GM19328 (cell line): ENCODE data around the gene PSMB5.

Experiments
- ATAC-seq: cut with Tn5 transposase; IDR thresholded peaks from one replicate; pipeline ENCODE4 v1.9.1; 2021; ENCODE audit warnings: mild to moderate bottlenecking, moderate library complexity; ENCODE audit not compliant: unreplicated experiment

The PSMB5 gene

DNA sequence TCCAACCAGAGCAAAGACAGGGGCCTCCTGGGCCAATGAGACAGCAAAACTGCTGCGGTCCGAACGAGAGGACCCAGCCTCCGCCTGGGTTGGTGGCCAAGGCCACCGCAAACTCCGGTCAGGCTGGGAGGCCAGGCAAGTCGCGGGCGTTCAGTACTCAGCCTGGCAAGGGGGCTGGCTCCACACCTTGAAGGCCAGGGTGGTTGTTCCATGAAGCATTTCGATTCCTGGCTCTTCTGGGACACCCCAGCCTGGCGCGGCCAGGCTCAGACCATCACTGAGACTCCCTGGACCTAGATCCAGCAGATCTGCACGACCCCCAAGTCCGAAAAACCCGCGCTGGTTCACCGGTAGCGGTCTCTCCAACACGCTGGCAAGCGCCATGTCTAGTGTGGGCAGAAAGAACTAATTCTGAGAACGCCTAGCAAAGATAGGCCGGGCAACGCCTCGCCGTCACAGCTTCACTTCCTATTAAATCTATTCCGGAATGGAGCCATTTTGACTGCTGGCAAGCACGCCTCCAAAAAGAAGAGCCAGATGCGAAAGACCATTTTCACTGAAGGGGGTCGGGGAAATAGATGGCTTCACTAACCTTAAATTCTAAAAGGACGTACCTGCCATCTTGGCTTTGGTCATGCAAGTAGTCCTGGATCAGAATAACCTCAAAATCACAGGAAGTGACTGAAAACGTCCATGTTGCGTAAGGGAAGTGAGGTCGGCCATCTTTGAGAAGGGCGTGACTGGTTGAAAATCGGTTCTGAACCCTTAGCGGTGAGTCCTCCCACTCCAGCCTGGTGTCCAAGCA is at the start of gene PSMB5:
Gene PSMB5, minus strand, starts transcription at position 403 of the 805 bp plus-strand sequence. Its CDS starts 19 bp downstream, at position 384.
- ATAC-seq: peak; percentile 93

DNA sequence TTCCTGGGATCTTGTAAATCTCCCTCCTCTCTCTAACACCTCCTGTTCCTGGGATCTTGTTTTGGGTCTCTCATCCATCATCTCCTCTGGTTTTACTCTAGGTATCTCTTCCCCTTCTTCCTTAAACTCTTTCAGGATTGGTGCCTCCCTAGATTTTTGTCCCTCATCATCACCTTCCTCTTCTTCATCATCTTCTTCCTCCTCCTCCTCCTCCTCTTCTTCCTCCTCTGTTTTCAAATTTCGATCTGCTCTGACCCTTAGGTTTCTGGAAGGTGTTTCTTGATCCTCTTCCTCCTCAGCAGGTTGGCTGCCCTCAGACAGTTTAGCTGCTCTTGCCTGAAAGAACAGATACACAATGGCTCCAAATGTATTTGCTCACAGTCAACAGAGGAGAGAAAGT is 45.8 kb upstream of the PSMB5 start:
- no peak for ATAC-seq

DNA sequence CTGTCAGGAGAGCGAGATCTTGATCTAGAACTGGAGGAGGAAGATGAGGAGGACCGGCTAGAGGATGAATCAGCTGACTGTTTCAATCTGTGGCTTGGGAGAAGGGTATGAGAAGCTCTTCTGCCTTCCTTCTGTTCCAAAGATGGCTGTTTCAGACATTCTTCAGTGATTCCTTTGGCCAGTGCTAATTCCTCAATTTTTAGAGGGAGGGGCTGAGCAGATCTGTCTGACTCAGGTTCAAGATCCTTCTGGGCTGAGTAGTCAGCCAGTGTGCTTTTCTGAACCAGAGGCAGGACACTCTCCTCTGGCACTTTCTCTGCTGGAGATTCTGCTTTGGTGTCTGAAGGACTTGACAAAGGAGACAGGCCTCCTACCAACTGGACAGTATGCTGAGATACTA is 45.0 kb upstream of the PSMB5 start:
- ATAC-seq: no peak

DNA sequence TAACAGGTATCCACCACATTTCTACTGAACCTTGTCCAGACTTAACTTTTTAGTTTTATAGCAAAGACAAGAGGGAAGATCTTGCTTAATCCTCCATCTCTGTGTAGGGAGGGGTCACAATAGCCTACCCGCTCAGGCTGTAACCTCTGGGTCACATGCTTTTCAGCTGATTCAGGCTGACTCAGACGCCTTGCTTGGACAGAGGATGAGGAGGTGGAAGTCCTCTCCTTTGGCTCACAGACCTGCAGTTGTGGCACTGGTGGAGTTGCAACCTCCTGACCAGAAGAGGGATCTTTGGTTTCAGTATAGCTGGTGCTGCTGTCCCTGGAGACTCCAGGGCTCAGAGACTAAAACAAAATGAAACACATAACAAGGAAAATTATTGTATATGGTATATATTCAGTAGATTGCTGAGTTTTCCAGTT is 44.0 kb upstream of the PSMB5 start:
- no peak for ATAC-seq

DNA sequence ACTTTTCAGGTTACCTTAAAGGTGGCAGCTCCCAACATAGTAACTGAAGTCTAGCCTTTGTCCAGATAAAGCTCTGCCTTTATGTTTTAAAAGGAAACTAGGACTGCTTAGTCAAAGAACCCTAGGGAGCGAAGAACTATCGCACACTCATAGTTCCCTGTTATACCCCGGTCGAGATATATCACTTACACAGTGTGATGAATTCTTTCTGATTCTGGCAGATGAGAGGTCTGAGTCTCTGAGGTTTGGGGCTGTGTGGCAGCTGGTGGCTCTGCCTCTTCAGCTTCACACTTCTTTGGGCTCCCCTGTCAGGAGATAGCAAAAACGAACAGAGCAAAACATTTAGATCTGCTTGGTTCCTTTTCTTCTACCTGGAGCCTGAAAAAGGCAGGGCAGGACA is 43.3 kb upstream of the PSMB5 start:
- ATAC-seq: no peak

DNA sequence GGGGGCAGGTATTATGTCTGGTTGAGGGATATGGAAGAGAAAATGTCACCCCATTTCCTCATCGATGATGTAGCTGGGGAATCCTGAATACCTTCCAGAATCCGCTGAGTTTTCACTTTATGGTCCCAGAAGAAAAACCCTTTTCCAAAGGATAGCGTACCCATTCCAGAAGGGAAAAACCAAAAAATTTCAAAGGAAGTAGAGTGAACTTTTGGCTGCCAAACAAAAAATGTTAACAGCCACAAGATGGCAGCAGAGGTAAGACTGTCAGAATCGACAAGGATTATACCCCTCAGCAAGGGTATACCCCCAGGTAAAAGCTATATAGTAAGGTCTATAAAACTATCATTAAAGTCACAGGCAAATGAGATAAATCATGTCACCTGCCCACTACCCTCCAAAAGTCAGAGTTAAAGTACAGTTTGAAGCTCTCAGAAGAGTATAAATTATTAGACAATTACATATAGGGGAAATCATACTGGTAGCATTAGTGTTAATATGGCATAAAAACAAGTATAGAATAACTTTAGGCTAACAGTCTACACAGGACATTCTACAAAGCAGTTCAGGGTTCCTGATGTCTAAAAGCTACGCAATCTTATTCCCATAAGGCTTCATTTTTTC is 42.2 kb upstream of the PSMB5 start:
- no peak for ATAC-seq

DNA sequence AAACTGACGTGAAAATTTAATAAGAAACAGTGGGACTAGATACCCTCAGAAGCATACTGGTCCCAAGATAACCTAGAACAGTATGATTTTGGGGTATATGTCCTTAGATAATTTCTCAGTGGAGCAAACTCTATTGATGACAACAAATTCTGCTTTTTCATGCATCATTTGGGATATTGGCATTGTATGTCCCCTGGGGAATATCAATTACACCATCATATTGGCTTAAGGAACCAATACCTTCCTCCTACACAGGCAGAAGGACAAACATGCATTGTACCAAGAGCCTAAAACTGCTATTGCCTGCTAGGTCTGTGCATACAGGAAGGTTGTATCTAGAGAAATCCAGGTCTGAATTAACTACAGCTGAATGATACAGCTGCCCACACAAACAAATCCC is 40.2 kb upstream of the PSMB5 start:
- ATAC-seq: no peak

DNA sequence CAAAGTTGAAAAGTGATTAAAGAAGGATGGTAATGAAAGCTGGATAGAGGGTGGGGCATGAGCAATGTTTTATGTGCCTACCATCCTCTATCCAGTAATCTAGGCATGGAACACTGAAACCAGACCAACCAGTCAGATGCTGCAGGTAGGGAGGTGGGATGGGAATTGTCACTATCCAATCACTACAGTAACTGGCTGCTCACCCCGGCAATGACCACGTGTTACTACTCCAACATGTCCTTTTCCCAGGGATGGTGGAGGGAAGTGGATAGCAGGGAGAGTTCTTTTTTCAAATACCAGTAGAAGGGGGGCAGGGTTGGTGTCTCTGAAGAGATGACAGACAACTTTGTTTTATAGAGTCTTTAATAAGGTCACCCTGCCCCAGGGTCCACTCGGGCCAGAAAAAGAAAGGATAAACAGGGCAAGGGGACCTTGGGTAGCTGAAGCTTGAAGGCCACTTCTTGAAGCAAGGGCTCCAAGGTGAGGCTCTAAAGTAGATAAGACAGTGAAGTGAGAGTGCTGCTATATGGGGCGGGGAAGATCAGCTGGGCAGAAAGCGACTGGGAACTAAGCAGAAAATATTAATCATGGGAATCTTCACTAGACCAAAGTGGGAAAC is 37.3 kb upstream of the PSMB5 start:
- ATAC-seq: no peak

DNA sequence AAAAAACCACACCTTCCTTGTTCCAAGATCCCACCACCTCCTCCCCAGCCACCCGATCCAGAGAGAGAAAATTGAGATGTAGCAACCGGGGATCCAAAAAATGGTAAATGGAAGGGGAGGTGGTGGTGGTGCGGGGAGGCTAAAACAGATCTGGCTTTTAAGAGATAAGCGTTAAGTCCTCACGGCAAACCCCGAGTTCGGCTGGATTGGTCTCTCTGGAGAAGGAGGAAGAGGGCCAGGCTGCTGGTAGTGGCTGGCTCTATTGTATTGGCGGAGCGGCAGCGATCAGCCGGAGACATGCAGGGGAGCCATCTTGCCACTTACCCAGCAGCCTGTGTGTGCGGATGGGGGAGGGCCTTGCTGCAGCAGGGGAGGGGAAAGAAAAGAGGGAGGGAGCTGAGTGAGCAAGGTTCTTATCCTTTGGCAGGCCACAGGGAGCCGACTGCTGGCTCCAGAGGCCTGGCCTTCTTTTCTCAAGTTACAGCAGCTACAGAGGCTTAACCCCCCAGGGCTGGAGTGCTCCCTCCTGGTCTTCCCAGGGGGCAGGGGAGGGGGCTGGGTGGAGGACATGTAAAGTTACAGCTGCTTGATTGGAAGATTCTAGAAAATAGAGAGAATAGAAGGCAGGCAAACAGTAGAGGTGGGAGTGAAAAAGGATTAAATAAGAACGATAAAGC is 36.7 kb upstream of the PSMB5 start:
- ATAC-seq: peak; percentile 91

DNA sequence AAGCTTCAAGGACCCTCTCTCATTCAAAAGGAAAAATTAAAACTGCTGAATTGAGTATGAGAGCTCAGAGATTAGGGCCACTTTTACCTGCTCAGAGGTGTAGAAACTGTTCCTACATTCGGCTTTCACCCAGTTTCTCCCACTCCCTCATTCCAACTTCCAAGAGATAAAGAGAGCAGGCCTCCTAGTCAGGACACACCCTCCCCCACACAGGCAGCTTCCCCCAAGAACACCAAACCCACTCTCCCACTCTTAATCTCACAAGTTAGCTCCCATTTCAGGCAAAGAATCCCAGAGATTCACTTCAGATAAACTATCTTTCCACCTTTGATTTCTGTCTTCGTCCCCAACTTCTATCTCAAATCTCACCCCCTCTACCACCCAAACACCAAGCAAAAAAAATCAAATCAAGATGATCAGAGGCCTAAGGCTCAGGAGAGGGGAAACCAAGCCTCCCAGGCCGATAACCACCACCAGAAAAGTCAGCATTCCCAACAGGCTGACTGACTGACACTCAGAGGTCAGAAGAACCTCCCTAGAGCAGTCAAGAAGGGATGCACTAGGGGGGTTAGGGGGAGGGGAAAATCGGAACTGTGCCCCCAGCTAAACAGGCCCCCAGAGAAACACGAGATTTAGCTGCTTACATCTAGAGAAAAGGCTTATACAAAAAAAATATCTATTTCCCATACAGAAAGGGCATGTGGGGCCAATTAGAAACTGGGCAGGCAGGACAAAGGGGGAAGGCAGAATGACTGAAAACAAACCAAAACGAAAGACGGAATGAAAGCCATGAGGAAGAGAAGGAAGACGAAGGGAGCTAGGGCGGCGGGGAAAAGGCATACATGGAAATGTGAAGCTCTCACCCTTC is 35.8 kb upstream of the PSMB5 start:
- ATAC-seq: no peak

DNA sequence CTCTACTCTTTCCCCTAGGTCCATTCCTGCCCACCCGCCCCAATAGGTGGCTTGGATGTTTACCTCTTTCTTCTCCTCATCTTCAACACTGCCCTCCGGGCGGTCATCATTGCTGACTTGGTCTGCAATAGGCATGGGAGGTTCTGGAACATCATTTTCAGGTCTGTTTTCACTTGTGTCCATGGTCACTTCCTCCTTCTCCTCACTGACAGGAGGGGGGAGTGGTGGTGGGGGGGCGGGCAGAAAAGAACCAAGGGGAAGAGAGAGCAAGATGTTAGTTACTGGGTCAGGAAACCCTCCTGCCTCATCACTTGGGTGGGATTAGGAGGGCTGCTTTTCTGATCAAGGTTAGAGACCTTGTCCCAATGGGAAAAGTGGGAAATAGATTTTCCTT is 34.7 kb upstream of the PSMB5 start:
- ATAC-seq: no peak

DNA sequence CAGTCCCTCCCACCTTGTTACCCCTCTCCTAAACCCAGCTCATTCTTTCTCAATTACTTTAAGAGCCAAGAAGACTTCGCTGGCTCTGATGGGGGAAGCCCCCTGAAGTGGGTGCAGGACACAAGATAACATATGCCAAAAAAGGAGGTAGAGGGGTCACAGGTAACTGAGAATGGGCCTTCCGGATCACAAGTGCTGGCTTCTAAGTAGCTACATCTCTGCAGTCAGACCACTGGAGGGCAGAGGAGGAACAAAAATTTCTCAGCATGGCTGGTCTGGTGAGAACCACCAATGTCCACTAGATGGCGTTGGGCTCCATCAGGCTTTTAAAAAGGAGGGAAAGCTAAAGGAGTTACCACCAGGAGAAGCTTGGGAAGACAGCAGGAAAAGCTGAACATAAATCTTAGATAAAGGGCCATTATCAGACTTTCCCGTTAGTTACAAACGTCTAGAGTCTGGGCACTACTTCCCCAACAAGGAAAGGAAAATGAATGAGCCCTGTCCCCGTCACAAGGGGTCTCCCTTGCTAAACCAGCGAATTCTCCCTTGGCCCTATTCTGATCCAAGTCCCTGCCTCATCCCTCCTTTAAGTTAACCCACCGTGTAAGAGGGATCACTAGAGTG is 34.2 kb upstream of the PSMB5 start:
- ATAC-seq: no peak

DNA sequence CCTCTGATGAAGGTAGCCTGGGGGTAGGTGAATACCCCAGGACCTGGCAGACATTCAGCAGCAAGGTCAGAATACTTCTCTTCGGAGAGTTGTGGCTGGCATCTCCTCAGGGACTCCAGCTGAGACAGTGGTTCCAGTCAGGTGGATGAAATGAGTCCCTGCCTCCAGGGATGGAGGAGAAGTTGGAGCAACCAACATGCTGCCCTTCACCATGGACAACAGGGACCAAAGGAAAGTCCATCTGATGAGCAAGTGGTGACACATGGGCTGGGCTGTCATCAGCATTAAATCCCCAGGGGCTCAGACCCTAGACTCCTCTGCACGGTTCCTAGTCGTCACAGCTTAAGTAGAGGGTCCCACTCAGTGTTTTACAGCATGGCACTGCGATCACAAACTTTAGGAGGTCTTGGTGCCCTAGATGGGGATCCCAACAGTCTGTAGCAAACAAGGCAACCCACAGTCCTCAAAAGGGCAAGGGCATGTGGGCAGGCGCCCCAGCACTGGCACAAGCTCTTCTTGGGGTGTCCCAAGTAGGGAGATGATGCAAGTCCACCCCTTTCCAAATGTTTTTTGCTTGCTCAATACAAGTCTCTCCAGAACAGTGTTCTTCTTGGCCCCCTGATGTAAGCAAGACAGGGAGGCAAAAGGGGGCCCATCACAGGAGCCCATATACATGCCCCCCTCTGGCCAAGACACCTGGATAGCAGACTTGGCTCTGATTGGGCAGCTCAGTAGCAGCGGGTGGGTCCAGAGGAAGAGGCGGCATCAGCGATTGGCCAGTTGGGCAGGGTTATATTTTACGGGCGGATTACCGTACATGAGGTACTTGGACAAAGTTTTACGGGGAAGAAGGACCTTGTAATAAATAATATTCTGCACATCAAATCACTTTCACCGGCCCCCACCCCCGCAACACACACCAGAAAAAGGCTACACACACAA is 33.4 kb upstream of the PSMB5 start:
- ATAC-seq: no peak

DNA sequence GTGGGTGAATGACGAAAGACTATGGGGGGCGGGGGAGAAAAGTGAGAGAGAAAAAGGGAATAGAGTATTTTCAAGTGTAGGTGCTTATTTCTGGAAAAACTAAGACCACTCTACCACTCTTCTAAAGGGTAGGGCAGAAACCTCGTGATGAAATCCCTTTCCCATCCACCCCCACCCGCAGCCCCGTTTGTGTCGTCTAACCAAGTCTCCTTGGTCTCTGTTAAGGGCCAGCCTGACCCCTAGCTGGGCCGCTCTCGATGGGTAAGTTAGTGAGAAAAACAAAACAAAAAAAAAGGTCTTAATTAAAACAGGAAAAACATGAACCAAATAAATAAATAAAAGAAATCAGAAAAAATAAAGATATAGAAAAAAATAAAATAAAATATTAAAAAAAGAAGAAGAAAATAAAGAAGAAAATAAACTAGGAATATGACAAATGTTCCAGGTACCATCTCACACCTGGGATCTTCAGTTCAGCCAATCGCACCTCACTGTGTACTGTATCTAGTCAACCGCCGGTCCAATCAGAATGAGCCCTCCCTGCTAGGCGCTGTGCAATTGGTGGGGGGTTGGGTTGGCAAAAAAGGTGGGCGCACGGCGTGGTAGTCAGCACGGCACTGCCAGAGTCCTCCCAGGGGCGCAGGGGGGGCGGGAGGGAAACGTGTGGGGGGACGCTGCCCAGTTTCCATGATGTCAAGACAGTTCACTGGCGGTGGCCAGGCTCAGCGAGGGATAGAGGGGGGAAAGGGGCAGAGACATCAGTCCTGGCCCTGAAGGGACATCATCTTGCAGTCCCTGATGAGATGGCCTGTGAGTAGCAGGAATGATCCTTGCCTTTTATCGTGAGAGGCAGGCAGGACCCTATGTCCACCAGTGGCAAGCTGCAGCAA is 32.4 kb upstream of the PSMB5 start:
- no peak for ATAC-seq

DNA sequence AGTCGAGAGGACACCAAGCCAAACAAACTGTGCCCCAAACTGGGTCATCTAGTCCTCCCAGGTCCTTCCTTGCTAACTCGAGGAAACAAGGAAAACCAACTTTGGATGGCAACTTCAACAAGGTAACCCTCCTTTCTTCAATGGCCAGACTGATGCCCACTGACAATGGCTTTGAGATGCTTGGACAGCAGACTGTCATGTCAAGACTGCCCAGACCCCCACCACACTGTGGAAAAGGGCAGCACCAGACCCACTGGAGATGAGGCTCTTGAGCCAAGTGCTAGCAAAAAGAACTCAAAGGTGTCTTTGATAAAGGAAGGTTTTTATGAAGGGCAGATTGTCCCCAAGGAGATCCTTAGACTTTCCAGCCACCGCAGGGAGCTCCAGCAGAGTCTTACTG is 31.7 kb upstream of the PSMB5 start:
- no peak for ATAC-seq

DNA sequence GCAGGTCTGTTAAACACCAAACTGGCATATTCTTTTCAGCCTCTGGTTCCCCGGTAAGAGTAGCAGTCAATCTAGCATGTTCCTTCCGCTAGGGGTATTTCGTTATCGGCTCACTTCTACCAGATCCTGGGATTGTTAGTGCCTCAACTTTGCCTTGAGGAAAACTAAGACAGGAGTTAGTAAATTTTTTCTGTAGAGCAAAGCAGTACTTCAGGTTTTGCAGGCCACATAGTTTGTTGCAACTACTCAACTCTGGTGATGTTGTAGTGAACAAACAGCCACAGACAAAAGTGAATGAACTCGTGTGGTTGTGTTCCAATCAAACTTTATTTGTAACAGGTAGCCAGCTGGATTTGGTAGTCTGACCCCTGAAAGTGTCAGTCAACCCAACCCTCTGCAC is 28.9 kb upstream of the PSMB5 start:
- no peak for ATAC-seq

DNA sequence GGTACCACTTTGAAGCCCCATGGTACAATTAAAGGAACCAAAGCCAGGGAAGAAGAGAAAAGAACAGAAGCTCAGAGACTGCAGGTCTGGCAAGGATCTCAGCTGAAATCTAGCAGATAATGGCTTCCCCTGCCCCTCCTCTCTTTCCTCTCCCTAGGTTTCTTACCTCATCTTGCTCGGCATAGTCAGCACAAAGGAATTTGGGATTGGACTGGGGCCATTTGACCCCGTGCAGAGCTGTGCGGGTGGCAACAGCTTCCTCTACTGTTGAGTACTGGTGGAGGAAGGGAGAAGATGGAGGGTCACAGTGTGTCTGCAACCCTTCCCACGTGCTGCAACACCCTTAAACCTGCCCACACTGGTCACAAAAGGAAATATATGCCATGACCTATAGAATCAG is 27.3 kb upstream of the PSMB5 start:
- ATAC-seq: no peak
